ENCODE measurements around the gene SPINK8.

GRCh38 chr3:48352546-48352945, 19.1 kb upstream of the SPINK8 start:
- TF ChIP-seq POLR2A (IDR thresholded peaks at IDR 0.05; ENCODE audit: low read depth, low read length) (no peak), POLR2AphosphoS5 (IDR thresholded peaks at IDR 0.05; ENCODE audit: insufficient read depth, low read depth, low read length) (no peak), JUN (IDR thresholded peaks at IDR 0.05; ENCODE audit: borderline replicate concordance, insufficient read depth, insufficient read length, low read depth) (no peak), CTCF (IDR thresholded peaks at IDR 0.05; ENCODE audit: extremely low read depth in 1 of 2, insufficient read depth in 1 of 2, low read depth in 1 of 2, low read length in 2 of 2) (no peak), MAX (IDR thresholded peaks at IDR 0.05; ENCODE audit: insufficient read depth, insufficient read length) (no peak), GATA2 (IDR thresholded peaks at IDR 0.05; ENCODE audit: insufficient read depth, insufficient read length, low read depth, low read length) (no peak), MYC (IDR thresholded peaks at IDR 0.05; ENCODE audit: low read depth, low read length) (no peak), EZH2 (IDR thresholded peaks at IDR 0.05; ENCODE audit: borderline replicate concordance, low read depth, low read length, severe bottlenecking) (no peak), FOS (IDR thresholded peaks at IDR 0.05; ENCODE audit: borderline replicate concordance, insufficient read depth, low read length) (no peak)

Data from endothelial cell of umbilical vein (primary cell).